Kidney glomerular epithelial cell (primary cell): ENCODE results near the gene C11orf86.
"Not testable (repeated sequence)": the region's sequence is repeated elsewhere in the genome, so short reads cannot be mapped to it uniquely, and the experiment has no call there.

Experiments
- DNase-seq: peaks from one replicate; lab custom pipeline; 2025; lab: John Stamatoyannopoulos, UW

The C11orf86 gene

DNA sequence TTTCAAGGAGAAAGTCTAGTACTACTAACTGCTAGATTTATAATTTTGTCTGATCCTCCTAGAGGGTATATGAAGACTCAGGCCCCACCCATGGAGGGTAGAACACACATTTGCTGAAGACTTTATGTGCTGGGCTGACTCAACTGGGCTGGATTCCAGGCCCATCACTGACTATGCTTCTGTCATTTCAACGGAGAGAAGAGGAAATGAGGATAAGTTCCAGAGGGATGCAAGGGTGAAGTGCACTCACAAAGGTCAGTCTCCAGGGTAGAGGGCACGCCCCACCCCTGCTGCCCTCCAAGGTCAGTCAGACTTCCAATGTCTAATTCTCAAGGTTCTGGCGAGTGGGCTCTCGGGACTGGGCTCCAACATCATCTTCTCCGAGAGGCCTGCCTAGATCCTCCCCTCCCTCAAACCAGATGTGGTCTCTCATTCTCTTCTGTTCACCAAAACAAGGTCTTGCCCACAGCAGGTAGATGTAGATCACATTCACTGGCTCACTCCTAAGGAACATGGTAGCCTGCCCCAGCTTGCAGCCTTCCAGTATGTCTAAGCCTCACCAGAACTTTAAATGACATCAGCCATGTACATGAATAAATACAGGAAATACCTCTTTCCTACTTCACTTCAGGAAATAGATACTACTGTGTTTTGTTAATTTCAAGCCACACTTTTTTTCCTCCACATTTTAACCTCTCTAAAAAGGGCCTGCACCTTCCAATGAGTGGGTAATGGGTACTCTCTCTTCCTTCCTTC lies 7.3 kb upstream of the C11orf86 start:
- no peak for DNase-seq

DNA sequence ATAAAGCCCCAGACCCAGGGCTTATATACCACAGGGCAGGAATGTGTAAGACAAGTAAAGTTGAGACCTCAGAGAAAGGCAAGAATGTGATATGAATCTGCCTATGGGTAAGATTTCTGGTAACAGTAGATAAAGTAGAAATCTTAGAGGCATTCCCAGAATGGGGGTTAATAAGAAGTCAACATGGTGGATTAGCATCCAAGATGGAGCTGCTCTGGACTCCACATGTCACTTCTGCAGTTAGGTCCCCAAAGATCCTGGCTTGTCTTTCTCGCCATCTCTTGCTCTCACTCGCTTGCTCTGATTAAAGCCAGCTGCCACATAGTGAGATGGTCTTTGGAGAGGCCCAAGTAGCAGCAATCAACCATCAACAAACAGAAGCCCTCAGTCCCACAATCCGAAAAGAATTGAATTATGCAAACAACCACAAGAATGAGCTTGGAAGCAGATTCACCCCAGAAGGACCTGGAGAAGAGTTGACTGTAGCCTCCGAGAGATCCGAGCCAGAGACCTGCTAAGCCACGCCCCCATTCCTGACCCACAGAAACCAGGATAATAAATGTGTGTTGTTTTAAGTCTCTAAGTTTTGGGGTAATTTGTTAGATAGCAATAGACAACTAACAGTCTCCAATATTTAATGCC lies 5.4 kb upstream of the C11orf86 start:
- DNase-seq, result no peak

DNA sequence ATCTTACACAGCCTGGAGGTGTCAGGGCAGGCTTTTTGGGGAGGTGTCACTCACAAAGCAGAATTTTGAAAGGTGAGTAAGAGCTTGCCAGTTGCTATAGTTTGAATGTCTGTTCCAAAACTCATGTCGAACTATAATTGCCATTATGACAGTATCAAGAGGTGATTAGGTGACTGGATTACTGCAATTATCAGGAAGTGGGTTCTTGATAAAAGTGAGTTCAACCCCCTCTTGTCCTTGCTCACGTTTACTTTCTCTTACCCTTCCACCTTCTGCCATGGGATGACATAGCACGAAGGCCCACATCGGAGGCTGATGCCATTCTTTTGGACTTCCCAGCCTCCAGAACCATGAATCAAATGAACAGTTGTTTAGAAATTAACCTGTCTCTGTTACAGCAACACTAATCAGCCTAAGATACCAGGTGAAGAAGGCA lies 4.7 kb upstream of the C11orf86 start:
- no peak for DNase-seq

DNA sequence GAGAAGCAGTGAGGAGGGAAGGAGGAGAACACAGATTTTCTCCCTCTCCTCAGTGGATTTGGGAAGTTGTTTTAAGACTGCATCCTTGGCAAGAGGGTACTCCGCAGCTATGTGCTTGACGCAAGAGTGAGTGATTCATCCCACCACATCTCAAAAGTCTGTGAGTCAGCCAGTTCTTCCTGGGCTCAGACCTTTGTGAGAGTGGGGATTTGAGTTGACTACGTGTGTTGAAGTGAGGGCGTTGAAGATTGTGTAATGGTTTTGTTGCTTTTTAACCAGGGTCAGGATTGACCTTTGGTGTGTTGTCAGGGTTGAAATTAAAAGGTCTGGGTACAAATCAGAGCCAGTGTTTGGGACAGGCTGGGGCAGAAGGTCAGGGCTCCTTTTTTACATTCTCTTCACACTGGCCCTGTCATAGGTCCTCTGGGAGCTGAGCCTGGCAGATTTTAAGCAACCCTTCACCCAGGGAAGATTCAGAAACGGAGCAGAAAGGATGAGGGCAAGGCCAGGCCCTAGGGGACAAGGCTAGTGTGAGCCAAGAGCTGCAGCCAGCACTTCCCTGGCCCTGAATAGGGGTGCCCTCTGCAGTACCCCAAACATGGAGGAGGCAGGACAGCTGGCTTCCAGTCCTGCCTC lies 4.2 kb upstream of the C11orf86 start:
- peak; percentile 99 for DNase-seq

DNA sequence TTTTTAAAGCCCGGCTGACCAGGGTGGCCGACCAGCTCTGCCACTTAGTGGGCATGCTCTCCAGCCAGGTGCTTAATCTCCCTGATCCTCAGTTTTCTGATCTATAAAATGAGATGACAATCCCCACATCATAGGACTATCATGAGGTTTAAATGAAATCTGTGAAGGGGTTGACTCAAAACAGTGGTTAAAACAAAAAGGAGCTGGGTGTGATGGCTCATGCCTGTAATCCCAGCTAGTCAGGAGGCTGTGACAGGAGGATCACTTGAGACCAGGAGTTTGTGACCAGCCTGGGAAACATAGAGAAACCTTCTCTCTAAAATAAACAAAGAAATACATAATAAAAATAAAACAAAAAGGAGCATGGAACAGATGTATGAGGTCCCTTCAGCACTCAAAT lies 3.6 kb upstream of the C11orf86 start:
- no peak for DNase-seq

DNA sequence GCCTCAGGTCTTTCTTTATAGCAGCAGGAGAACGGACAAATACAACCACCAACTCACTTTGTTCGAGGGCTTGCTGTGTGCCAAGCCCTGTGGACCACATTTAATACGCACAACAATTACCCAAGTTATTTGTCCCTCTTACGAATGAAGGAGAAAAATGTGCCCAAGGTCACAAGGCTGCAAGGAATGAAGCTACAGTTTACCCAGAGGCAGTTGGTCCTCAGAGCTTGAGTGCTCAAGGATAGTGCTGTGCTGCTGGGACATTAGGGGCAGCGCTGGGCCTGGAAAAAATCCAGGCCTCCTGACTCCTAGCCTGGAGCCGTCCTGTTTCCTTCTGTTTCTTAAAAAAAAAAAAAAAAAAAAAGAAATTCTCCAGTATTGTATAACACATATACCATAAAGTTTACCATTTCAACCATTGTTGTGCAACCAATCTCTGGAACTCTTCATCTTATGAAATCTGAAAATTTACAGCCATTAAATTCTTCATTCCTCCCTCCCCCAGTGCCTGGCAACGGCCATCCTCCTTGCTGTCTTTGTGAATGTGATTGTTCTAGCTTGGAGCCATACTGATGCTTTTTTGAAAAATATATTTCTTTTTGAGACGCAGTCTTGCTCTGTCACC lies 1.0 kb upstream of the C11orf86 start:
- DNase-seq, result no peak

DNA sequence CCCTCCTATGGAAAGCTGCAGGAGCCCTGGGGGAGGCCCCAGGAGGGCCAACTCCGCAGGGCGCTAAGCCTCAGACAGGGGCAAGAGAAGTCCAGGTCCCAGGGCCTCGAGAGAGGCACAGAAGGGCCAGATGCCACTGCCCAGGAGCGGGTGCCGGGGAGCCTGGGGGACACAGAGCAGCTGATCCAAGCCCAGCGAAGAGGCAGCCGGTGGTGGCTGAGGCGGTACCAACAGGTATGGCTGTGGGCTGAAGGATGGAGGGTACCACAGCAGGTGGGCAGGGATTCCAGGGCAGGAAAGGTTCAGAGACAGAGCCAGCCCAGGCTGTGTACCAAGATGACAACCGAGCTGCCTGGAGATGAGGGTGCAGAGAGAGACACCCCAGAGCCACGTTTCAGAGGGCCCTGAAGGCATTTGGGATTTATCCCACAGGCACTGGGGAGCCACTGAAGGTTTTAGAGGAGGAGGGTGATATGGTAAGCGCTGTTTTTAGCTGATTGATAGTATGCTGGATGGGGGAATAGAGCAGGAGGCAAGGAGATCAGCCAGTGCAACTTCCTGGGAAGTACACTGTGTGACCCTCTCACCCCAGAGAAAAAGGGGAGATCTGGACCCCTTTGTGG lies 412 bp downstream of the C11orf86 start:
- no peak for DNase-seq

DNA sequence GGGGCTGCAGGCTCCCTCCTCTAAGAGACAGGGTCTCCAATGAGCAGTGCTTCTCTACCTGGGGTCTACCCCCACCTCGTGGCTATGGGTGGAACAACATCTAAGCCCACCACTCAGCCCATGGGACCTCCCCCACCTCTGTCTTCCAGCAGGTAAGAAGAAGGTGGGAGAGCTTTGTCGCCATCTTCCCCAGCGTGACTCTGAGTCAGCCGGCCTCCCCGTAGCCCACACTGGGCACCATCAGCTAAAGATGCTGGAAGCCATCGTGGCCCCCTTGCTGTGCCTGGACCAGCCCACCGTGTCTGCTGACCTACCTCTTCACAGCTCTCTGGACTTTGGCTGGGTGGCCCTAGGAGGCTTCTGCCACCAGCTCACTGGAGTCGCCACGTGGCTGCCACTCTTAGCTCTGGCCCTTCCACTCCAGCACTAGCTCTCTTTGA lies 944 bp downstream of the C11orf86 start:
- peak; percentile 13 for DNase-seq

DNA sequence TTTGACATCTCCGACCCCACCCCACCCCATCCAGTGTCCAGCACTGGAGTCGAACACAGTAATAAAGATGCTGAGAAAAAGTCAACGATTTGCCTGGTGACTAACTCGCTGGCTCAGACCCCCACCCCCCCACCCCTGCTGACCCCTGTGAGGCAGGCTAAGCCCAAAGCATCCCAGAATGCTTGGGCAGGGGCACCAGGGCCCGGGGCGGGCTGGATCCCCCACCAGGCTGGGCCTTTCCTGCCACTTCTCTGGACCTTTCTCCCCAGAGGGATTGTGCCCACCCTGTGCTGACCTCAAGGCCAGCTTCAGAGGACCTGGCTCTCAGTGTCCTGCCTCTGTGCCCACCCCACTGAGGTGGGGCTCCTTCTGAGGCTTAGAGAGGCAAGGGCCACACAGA lies 1.8 kb downstream of the C11orf86 start:
- DNase-seq, result no peak

DNA sequence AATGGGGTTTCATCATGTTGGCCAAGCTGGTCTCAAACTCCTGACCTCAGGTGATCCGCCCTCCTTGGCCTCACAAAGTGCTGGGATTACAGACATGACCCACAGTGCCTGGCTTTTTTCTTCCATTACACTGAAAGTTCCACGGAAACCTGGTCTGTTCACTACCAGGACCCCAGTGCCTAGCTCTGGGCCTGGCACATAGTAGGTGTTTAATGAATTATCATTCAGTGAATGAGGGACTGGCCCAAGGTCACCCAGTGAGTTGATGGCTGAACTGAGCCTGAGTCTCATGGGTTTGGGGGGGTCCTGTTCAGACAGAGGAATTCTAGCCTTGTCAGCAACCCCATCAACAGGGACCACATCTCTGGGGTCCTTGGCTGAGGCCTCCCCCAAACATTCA lies 3.1 kb downstream of the C11orf86 start:
- DNase-seq, result no peak

DNA sequence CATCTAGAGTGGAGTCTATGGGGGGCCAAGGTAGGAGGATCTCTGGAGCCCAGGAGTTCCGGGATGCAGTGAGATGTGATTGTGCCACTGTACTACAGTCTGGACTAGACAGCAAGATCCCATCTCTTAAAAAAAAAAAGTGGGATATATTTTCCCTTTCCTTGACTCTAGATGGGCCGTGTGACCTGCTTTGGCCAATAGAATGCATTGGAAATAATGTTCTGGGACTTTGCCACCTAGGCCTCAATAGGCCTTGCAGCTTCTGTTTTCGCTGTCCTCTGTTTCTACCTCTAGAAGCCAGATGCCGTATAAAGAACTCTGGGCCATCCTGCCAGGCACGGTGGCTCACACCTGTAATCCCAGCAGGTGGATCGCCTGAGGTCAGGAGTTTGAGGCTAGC lies 3.6 kb downstream of the C11orf86 start:
- no peak for DNase-seq

DNA sequence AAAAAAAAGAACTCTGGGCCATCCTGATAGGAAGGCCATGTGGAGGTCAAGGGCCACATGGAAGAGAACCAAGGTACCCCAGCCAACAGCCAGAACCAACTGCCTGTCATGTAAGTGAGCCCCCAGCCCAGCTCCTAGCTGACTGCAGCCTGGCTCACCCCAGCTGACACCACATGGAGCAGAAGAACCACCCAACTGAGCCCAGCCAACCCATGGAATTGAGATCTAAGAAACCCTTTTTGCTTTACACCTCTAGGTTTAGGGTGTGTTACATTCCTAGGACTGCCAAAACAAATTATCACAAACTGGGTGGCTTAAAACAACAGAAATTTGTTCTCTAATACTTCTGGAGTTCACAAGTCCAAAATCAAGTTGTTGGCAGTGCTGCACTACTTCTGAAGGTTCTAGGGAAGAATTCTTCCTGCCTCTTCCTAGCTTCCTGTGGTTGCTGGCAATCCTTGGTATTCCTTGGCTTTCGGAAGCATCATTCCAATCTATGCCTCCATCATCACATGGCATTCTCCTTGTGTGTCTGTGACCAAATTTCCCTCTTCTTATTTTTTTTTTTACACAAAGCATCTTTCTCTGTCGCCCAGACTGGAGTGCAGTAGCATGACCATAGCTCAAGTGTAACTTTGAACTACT lies 4.4 kb downstream of the C11orf86 start:
- DNase-seq, result no peak

DNA sequence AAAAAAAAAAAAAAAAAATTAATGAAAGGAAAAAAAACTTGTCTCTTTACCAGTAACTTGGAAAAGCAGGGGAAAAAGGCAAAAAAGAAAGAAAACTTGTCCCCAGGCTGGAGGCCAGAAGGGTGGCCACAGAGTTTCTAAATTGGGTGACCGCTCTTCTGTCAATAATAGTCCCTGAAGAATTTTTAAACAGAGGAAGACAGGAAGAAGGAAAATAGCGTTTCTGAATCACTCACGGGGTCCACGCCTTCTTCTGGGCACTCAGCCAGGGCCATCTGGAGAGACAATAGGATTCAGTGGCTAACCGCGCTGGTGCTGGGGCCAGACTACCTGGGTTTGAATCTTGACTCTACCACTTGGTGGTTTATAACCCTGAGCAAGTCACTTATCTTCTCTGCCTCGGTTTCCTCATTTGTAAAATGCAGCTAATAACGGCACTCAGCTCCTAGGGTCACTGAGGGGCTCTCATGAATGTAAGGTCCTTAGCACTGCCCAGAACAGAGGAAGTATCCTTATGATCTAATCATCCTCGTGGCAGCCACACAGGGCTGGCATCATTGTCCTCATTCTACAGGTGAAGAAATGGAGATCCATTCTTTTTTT lies 7.0 kb downstream of the C11orf86 start:
- DNase-seq, result peak; percentile 84

DNA sequence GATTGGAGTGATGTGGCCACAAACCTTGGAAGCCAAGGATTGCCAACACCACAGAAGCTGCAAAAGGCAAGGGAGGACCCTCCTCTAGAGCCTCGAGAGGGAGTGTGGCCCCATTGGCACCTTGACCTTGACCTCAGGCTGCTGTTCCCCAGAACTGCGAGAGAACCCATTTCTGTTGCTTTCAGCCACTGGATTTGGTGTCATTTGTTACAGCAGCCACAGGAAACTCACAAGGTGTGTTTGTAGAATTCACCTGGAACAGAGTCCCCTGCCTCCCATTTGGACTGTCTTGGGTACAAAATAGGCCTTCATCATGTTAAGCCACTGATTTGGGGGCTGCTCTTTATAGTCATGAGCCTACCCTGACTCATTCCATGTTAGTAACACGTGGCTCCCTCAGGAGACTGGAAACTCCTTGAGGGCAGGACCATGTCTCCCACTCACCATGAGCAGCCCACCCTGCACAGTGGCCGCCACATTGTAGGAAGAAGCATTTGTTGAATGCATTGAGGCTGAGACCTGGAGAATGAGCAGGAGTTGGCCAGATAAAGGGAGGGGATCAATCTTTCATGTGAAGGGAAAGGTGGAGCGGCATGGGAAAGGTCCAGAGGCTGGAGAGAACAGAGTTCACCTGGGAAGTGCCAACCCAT lies 8.3 kb downstream of the C11orf86 start:
- no peak for DNase-seq

DNA sequence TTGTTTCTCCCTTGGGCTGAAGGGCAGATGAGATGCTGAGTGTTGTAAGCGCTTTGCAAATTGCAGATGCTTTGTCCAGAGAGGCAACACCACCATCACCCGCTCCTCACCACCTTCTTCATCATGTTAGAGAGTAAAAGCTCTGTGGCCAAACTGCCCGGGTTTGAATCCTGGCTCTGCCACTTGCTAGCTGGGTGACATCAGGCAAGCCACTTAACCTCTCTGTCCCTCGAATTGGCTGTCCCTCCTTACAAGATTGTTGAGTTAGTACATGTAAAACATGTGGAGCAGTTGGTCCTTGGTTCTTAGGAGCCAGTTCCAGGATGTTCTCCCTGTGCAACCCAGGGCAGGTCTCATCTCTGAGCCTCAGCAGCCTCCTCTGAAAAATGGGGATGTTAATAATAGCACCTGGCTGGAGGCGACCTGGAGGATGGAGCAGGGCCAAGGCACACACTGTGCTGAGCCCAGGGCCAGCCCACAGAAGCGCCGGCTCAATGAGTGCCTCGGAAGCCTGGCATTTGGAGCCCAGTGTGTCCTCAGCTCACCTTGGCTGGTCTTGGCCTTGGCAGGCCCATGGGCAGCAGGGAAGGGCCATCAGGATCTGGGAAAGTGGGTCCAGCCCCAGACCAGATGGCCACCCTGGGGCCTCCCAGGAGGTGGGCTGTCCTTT lies 10.5 kb downstream of the C11orf86 start:
- DNase-seq, result no peak

DNA sequence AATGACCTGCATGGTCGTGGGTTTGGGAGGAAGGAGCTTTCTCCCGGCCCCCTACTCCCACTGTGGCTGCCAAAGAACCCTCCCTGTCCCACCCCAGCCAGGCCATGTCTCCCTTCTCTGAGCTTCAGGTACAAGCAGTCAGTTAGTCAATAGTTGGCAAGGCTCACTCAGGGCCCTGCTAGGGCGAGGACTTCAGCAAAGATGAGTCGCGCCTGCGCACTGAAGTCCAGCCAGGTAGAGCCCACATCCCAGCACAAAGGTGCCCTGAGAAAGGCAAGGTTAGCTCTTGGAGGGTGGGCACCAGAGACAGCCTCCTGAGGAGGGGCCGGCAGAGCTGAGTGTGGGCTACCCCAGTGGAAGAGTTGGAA lies 11.1 kb downstream of the C11orf86 start:
- no peak for DNase-seq

DNA sequence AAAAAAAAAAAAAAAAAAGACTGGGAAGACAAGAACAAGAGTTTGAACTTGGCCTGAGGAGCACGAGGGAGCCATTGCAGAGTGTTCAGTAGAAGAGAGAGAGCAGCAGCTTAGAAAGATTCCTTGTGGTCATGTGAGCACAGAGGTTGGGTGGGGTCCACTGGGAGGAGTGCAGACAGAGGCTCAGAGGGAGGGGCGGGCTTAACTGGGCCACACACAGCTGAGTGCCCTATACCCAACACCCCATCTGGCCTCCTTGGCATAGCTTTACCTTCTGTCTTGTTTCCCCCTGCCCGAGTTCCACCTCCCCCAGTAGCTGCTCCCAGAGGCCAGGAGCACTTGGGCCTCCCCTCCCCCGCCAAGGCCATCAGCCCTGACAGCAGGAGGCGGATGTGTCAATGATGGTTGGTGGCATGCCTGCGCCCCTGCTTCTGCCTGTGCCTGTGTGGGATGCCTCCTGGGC lies 12.1 kb downstream of the C11orf86 start:
- DNase-seq, result no peak

DNA sequence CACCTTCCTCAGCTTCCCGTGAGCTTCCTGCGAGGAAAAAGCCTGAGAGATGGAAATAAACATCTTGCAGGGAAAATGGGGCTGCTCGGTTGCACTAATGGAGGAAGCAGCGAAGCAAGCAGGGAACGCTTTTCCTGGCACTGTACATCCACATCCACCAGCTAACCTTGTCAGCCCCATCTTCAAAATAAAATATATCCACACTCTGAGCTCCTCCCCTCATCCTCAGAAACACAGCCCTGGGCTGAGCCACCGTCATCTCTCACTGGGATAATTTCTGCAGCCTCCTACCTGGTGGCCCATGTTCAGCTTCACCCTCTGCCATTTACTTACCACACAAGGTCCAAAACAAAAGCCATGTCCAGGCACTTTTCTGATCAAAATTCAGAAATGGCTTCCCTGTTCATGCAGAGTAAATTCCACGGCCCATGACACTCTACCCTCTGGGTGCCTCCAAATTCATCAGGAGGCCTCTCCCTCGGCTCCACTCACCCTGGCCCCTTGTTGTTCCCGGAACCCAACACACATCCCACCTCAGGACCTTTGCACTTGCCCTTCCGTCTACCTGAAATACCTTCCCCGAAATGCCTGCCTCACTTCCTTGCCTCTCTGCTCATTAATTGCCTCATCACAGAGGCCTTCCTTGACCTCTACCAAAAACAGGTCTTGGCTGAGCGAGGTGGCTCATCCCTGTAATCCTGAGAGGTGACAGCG lies 13.0 kb downstream of the C11orf86 start:
- no peak for DNase-seq

DNA sequence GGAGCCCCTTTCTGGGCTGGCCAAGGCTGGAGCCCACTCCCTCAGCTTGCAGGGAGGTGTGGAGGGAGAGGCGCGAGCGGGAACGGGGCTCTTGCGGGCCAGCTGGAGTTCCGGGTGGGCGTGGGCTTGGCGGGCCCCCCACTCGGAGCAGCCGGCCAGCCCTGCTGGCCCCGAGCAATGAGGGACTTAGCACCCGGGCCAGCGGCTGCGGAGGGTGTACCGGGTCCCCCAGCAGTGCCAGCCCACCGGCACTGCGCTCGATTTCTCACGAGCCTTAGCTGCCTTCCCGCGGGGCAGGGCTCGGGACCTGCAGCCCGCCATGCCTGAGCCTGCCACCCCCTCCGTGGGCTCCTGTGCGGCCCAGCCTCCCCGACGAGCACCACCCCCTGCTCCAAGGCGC lies 13.6 kb downstream of the C11orf86 start:
- DNase-seq, result not testable (repeated sequence)

DNA sequence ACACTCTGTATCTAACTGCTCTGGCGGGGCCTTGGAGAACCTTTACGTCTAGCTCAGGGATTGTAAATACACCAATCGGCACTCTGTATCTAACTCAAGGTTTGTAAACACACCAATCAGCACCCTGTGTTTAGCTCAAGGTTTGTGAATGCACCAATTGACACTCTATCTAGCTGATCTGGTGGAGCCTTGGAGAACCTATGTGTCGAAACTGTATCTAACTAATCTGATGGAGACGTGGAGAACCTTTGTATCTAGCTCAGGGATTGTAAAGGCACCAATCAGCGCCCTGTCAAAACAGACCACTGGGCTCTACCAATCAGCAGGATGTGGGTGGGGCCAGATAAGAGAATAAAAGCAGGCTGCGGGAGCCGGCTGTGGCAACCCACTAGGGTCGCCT lies 14.3 kb downstream of the C11orf86 start:
- not testable (repeated sequence) for DNase-seq
